Smooth muscle cell (in vitro differentiated cells): ENCODE data around the gene BAG5. TPM values are rescaled to one million over a fixed set of nuclear protein-coding genes. Genes with fewer than 3 reads are reported as not detected.
A peak's percentile ranks its signal among the peaks of the same experiment; 100 is the strongest.

Experiments used
- DNase-seq: peaks from one replicate; lab custom pipeline; 2025; ENCODE audit not compliant: unreplicated experiment; lab: John Stamatoyannopoulos, UW
- H2AFZ ChIP-seq: fragments of 200-600 bp; sonication (generic); 2 replicates; pipeline ENCODE4 v1.6.0; 2016; ENCODE audit warnings: antibody characterized with exemption, low read depth, mild to moderate bottlenecking
- H3F3A ChIP-seq: fragments of 200-600 bp; sonication (generic); 2 replicates; pipeline ENCODE4 v1.6.0; 2017; ENCODE audit warnings: antibody characterized with exemption, low read depth
- H3K27ac ChIP-seq: fragments of 200-600 bp; sonication (generic); 2 replicates; pipeline ENCODE4 v1.5.1; 2016; ENCODE audit warnings: low read depth, mild to moderate bottlenecking
- H3K27me3 ChIP-seq: fragments of 200-600 bp; sonication (generic); 2 replicates; pipeline ENCODE4 v1.6.1; 2016; ENCODE audit warnings: low read depth, mild to moderate bottlenecking
- H3K36me3 ChIP-seq: fragments of 200-600 bp; sonication (generic); 2 replicates; pipeline ENCODE4 v1.5.1; 2016; ENCODE audit warnings: low read depth
- H3K4me1 ChIP-seq: fragments of 200-600 bp; sonication (generic); 2 replicates; pipeline ENCODE4 v1.5.1; 2016; ENCODE audit warnings: low read depth
- H3K4me2 ChIP-seq: fragments of 200-600 bp; sonication (generic); 2 replicates; pipeline ENCODE4 v1.6.0; 2016; ENCODE audit warnings: mild to moderate bottlenecking
- H3K4me3 ChIP-seq: fragments of 200-600 bp; sonication (generic); 2 replicates; pipeline ENCODE4 v1.5.1; 2016; ENCODE audit warnings: mild to moderate bottlenecking
- H3K79me2 ChIP-seq: fragments of 200-600 bp; sonication (generic); 2 replicates; pipeline ENCODE4 v1.6.0; 2016; ENCODE audit warnings: low read depth, mild to moderate bottlenecking
- H3K9ac ChIP-seq: fragments of 200-600 bp; sonication (generic); 2 replicates; pipeline ENCODE4 v1.6.0; 2016; ENCODE audit warnings: low read depth
- H3K9me3 ChIP-seq: fragments of 200-600 bp; sonication (generic); replicated peaks from 2 replicates; pipeline ENCODE4 v1.5.1; 2016; ENCODE audit warnings: low read depth
- H4K20me1 ChIP-seq: fragments of 200-600 bp; sonication (generic); 2 replicates; pipeline ENCODE4 v1.6.0; 2016; ENCODE audit warnings: low read depth
- WGBS: methylation state at CpG from one replicate; pipeline ENCODE4 v1.1.7; 2016; ENCODE audit warnings: low lambda C conversion rate; 5-methylcytosine and 5-hydroxymethylcytosine counted together
- polyA plus RNA-seq: library from polyadenylated mRNA; unstranded; fragments of >200 nt; fragmentation: Nextera tagmentation; extraction: Ambion mirVana; gene quantifications from 2 replicates; pipeline ENCODE4 v1.2.1, GENCODE V29; 2016
- total RNA-seq: library from RNA; depleted of rRNA; stranded (reverse); fragments of >200 nt; gene quantifications from 2 replicates; pipeline ENCODE4 v1.2.3, GENCODE V29; 2014
- TF ChIP-seq, protein P1 (sequence below): fragments of 200-600 bp; sonication (generic); IDR thresholded peaks from 2 replicates; pipeline ENCODE4 v1.5.1; 2017; ENCODE audit warnings: borderline replicate concordance, mild to moderate bottlenecking, antibody characterized with exemption; ENCODE audit not compliant: insufficient read depth, poor library complexity, severe bottlenecking

The BAG5 gene
- total and polyA plus RNA-seq, 2 experiments from 2014 or later = 13.4 to 31.1 TPM

DNA sequence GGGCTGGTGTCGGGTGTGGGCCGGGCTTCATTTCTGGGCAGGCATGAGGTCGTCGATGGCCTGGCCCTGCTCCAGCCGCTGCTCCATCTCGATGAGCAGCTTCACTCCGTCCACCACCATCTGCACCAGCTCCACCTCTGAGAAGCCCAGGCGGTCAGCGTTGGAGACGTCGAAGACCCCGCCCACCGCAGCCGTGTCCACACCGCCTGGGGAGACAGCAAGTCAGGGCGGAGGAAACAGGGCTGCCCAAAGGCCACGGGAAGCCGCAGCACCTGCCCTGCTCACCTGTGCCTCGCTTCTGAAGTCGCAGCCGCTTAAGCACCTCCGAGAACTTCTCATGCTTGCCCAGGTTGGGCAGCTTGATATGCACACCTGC lies 42.6 kb downstream of the BAG5 start:
- Histone ChIP-seq H3K79me2 (no peaks in the 10 kb centered on the region), H2AFZ (no peak overlapping the region), H3K4me3 (peak overlapping the region; percentile 56), H3K4me2 (no peak overlapping the region), H3K27me3 (peaks cover 19% of the 10 kb centered on the region), H3F3A (no peaks in the 10 kb centered on the region), H4K20me1 (peaks cover 6% of the 10 kb centered on the region), H3K27ac (no peak overlapping the region), H3K36me3 (no peaks in the 10 kb centered on the region), H3K9ac (no peak overlapping the region), H3K9me3 (no peaks in the 10 kb centered on the region), H3K4me1 (peaks cover 17% of the 10 kb centered on the region)
- no peak for DNase-seq
- 93% methylated on average over 22 of the region's 22 CpGs for WGBS
- TF ChIP-seq, protein P1, sequence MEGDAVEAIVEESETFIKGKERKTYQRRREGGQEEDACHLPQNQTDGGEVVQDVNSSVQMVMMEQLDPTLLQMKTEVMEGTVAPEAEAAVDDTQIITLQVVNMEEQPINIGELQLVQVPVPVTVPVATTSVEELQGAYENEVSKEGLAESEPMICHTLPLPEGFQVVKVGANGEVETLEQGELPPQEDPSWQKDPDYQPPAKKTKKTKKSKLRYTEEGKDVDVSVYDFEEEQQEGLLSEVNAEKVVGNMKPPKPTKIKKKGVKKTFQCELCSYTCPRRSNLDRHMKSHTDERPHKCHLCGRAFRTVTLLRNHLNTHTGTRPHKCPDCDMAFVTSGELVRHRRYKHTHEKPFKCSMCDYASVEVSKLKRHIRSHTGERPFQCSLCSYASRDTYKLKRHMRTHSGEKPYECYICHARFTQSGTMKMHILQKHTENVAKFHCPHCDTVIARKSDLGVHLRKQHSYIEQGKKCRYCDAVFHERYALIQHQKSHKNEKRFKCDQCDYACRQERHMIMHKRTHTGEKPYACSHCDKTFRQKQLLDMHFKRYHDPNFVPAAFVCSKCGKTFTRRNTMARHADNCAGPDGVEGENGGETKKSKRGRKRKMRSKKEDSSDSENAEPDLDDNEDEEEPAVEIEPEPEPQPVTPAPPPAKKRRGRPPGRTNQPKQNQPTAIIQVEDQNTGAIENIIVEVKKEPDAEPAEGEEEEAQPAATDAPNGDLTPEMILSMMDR = no peak

DNA sequence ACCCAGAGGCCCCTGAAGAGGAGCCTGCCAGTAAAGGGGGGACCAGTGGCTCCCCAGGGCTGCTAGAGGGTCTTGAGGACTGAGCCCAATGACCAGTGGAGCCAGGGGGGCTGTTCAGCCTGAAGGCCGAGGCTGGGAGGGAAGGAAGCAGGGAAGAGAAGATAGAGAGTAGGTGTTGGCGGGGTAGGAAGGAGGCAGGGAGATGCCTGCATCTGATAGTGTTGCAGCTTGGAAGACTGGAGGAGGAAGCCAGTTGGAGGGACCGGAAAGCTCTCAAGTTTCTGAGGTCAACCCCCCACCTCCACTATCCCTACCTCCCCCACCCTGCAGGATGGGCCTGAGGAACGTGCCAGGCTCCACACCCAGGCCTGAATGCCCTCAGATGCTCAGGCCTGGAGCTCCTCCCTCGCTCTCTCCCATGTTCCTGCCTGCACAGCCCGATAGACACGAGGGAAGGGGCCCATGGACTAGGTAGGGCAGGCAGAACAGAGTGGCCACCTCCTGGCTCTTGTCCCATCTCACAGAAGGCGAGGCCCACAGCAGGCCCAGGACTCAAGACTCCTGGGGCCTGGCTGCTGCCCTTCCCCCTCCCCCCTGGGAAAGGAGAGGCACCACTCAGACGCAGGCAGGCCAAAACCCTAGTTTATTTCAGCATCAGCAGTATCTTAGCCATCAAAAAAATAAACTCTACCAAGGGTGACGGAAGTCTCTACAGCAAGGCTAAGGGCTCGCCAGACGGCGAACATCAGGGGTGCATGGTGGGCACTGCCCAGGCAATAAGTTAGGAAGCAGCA lies 43.2 kb downstream of the BAG5 start:
- Histone ChIP-seq H3K79me2 (no peaks in the 10 kb centered on the region), H3K4me1 (peaks cover 17% of the 10 kb centered on the region), H4K20me1 (peaks cover 6% of the 10 kb centered on the region), H3K9me3 (no peaks in the 10 kb centered on the region), H3K36me3 (no peaks in the 10 kb centered on the region), H3F3A (no peaks in the 10 kb centered on the region), H3K27ac (no peak overlapping the region), H2AFZ (no peak overlapping the region), H3K9ac (no peak overlapping the region), H3K4me2 (no peak overlapping the region), H3K4me3 (no peak overlapping the region), H3K27me3 (peaks cover 19% of the 10 kb centered on the region)
- no peak for DNase-seq
- 78% methylated on average over 13 of the region's 13 CpGs for WGBS
- TF ChIP-seq, protein P1 = no peak

DNA sequence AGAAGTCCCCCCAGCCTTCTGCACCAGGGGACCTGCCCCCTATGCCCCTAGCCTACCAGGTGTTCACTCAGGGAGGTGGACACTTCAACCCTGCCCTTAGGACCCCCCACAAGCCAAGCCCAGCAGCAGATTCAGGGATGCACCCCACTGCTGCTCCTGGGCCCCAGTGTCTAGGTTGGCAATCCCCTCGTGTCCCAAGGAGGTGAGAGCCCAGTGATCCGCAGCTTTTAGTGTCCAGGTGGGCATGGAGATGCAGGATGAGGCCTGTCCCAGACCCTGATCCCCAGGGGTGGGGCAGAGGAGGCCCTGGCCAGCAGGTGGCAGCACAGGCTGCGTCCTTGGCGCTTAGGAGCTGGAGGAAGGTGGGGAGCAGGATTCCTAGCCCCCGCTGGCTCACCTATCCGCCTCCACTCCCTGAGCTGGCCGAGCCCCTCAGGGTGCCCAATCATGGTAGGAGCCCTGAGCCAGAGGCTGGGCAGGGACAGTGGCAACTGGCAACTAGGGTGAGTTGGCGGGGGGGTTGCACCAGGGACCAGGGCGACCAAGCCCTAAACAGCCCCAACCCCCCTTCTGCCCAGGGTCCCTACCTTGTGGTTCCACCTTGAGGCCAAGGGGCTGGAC lies 43.9 kb downstream of the BAG5 start:
- H3K4me3 ChIP-seq = no peak overlapping the region
- H3K36me3 ChIP-seq = no peaks in the 10 kb centered on the region
- no peak overlapping the region for H2AFZ ChIP-seq
- DNase-seq = no peak
- no peak overlapping the region for H3K9ac ChIP-seq
- no peak overlapping the region for H3K4me2 ChIP-seq
- peaks cover 6% of the 10 kb centered on the region for H4K20me1 ChIP-seq
- peaks cover 17% of the 10 kb centered on the region for H3K4me1 ChIP-seq
- TF ChIP-seq, protein P1 = peak; percentile 74
- H3K9me3 ChIP-seq = no peaks in the 10 kb centered on the region
- H3K27me3 ChIP-seq = peaks cover 16% of the 10 kb centered on the region
- H3K27ac ChIP-seq = no peak overlapping the region
- 58% methylated on average over 9 of the region's 9 CpGs for WGBS
- no peaks in the 10 kb centered on the region for H3F3A ChIP-seq
- H3K79me2 ChIP-seq = no peaks in the 10 kb centered on the region
